ENCODE data around the gene SAMMSON. TPM values are rescaled to one million over a fixed set of nuclear protein-coding genes. Genes with fewer than 3 reads are reported as not detected.

The SAMMSON gene
- not detected for total RNA-seq

- in situ Hi-C loops (cut with MboI; ENCODE audit: low pct_ligation_motif_present in 1 of 4, low pct_unique_long_range_greater_than_20kb in 1 of 4, low sequenced_read_pairs in 3 of 4) (no loop called here), intact Hi-C loops (cut with DNase I; ENCODE audit: low total_unique reads) (no loop called here)
- no peaks in the 10 kb centered on the region for H3K9me3 ChIP-seq
- H3K27ac ChIP-seq = peak within 1 kb of the TSS; percentile 50 to 71 (median 66)
- H3K27me3 ChIP-seq = no peaks in the 10 kb centered on the region
- DNase-seq = no peak
- peaks cover 0 to 14% (median 3%) of the 10 kb centered on the region in 4 donors for H3K4me1 ChIP-seq
- no peak for TF ChIP-seq POLR2AphosphoS5 (IDR thresholded peaks at IDR 0.05)
- TF ChIP-seq POLR2A (IDR thresholded peaks at IDR 0.05) = no peak
- no peak for TF ChIP-seq EP300 (IDR thresholded peaks at IDR 0.05; ENCODE audit: low read depth)
- no peak for TF ChIP-seq CTCF (IDR thresholded peaks at IDR 0.05)
- WGBS, 2 donors (ENCODE audit: low coverage in 1 of 2) = 45 to 80% methylated on average over 5 to 29 of the region's 29 CpGs
- no peak within 1 kb of the TSS for H3K4me3 ChIP-seq
- no peaks in the 10 kb centered on the region for H3K36me3 ChIP-seq
Measured at GRCh38 chr3:69999140-70000027, at the start of gene SAMMSON. SAMMSON (plus strand) TSS chr3:69999733.

GRCh38 chr3:69951616-69952015 lies 47.9 kb upstream of the SAMMSON start:
- peaks cover 0 to 11% (median 0%) of the 10 kb centered on the region in 4 donors for H3K4me1 ChIP-seq
- no peak overlapping the region for H3K27ac ChIP-seq
- WGBS, 2 donors (ENCODE audit: low coverage in 1 of 2) = 55 to 65% methylated on average over 3 of the region's 3 CpGs
- H3K27me3 ChIP-seq = no peaks in the 10 kb centered on the region
- TF ChIP-seq CTCF (IDR thresholded peaks at IDR 0.05) = no peak
- no peak for TF ChIP-seq POLR2AphosphoS5 (IDR thresholded peaks at IDR 0.05)
- TF ChIP-seq EP300 (IDR thresholded peaks at IDR 0.05; ENCODE audit: low read depth) = no peak
- TF ChIP-seq POLR2A (IDR thresholded peaks at IDR 0.05) = no peak
- intact Hi-C loops (cut with DNase I; ENCODE audit: low total_unique reads) = no loop called here
- no peaks in the 10 kb centered on the region for H3K9me3 ChIP-seq
- in situ Hi-C loops (cut with MboI; ENCODE audit: low pct_ligation_motif_present in 1 of 4, low pct_unique_long_range_greater_than_20kb in 1 of 4, low sequenced_read_pairs in 3 of 4) = loop anchor here in 1 of 4 donors (10.0 kb wide), 1 partner anchor 257 kb away; no protein-coding TSS in a partner anchor
- H3K36me3 ChIP-seq = no peaks in the 10 kb centered on the region
- H3K4me3 ChIP-seq = no peak overlapping the region
- no peak for DNase-seq

- intact Hi-C loops (cut with DNase I; ENCODE audit: low total_unique reads) = no loop called here
- in situ Hi-C loops (cut with MboI; ENCODE audit: low pct_ligation_motif_present in 1 of 4, low pct_unique_long_range_greater_than_20kb in 1 of 4, low sequenced_read_pairs in 3 of 4) = loop anchor here in 1 of 4 donors (10.0 kb wide), 1 partner anchor 265 kb away; no protein-coding TSS in a partner anchor
- Histone ChIP-seq H3K9me3 (no peaks in the 10 kb centered on the region), H3K27ac (no peak overlapping the region), H3K4me3 (no peak overlapping the region), H3K27me3 (no peaks in the 10 kb centered on the region), H3K4me1 (no peaks in the 10 kb centered on the region), H3K36me3 (no peaks in the 10 kb centered on the region)
- DNase-seq = no peak
- TF ChIP-seq POLR2AphosphoS5 (IDR thresholded peaks at IDR 0.05) (no peak), POLR2A (IDR thresholded peaks at IDR 0.05) (no peak), CTCF (IDR thresholded peaks at IDR 0.05) (no peak), EP300 (IDR thresholded peaks at IDR 0.05; ENCODE audit: low read depth) (no peak)
- WGBS, 2 donors (ENCODE audit: low coverage in 1 of 2) = 78 to 79% methylated on average over 4 to 7 of the region's 7 CpGs
Measured at GRCh38 chr3:69959581-69959980, 40.0 kb upstream of the SAMMSON start.

GRCh38 chr3:69961706-69962439 lies 37.7 kb upstream of the SAMMSON start:
- intact Hi-C loops (cut with DNase I; ENCODE audit: low total_unique reads) = no loop called here
- in situ Hi-C loops (cut with MboI; ENCODE audit: low pct_ligation_motif_present in 1 of 4, low pct_unique_long_range_greater_than_20kb in 1 of 4, low sequenced_read_pairs in 3 of 4) = no loop called here
- 86 to 90% methylated on average over 5 of the region's 5 CpGs for WGBS, 2 donors (ENCODE audit: low coverage in 1 of 2)
- Histone ChIP-seq H3K9me3 (no peaks in the 10 kb centered on the region), H3K4me3 (no peak overlapping the region), H3K27ac (no peak overlapping the region), H3K27me3 (no peaks in the 10 kb centered on the region), H3K4me1 (no peaks in the 10 kb centered on the region), H3K36me3 (no peaks in the 10 kb centered on the region)
- no peak for DNase-seq
- TF ChIP-seq CTCF (IDR thresholded peaks at IDR 0.05) (no peak), EP300 (IDR thresholded peaks at IDR 0.05; ENCODE audit: low read depth) (no peak)
